Right lobe of liver (tissue), 6 donors: ENCODE measurements around the gene FILIP1. TPM values are rescaled to one million over a fixed set of nuclear protein-coding genes. Genes with fewer than 3 reads are reported as not detected.

Experiments used
- ATAC-seq, 4 donors: fragments of 200-7000 bp; cut with Tn5 transposase; one replicate each; pipeline ENCODE4 v1.9.1; 2020; ENCODE audit warnings: mild to moderate bottlenecking in 4 of 4, moderate library complexity in 4 of 4
- DNase-seq, 3 donors: peaks; one replicate each; pipeline ENCODE4 v3.0.0-alpha.2; 2020
- H3K27ac ChIP-seq, 3 donors: fragments of 200-600 bp; one replicate each; pipeline ENCODE4 v1.8.0; 2022
- H3K27me3 ChIP-seq, 2 donors: fragments of 200-600 bp; one replicate each; pipeline ENCODE4 v1.8.0; 2022
- H3K36me3 ChIP-seq, 4 donors: fragments of 200-600 bp; sonication (generic) in 1 of 4; one replicate each; pipeline versions ENCODE4 v1.5.1 to v1.8.0; 2017 to 2022; ENCODE audit warnings: control low read depth in 1 of 4
- H3K4me1 ChIP-seq, 4 donors: fragments of 200-600 bp; sonication (generic) in 1 of 4; one replicate each; pipeline versions ENCODE4 v1.5.1 to v1.8.0; 2017 to 2022; ENCODE audit warnings: control low read depth in 1 of 4
- H3K4me3 ChIP-seq, 3 donors: fragments of 200-600 bp; one replicate each; pipeline ENCODE4 v1.8.0; 2022
- H3K9me3 ChIP-seq, 4 donors: fragments of 200-600 bp; sonication (generic) in 1 of 4; one replicate each; pipeline versions ENCODE4 v1.5.1 to v1.8.0; 2017 to 2022; ENCODE audit warnings: control low read depth in 1 of 4
- CTCF ChIP-seq, 4 donors: fragments of 200-600 bp in 3 of 4; fragments of 450-650 bp in 1 of 4; IDR thresholded peaks; one replicate each; pipeline versions ENCODE4 v1.5.1 to v1.8.0; 2016 to 2022; ENCODE audit warnings: antibody characterized with exemption in 4 of 4, mild to moderate bottlenecking in 2 of 4
- POLR2A ChIP-seq: fragments of 450-650 bp; IDR thresholded peaks from one replicate; pipeline ENCODE4 v1.6.1; 2017; ENCODE audit warnings: antibody characterized with exemption, mild to moderate bottlenecking
- WGBS: methylation state at CpG from one replicate; pipeline ENCODE4 v1.1.6; 2018; ENCODE audit warnings: low coverage, low lambda C conversion rate; ENCODE audit not compliant: insufficient coverage; ENCODE audit errors: missing lambda C conversion rate; 5-methylcytosine and 5-hydroxymethylcytosine counted together
- intact Hi-C, 2 donors: fragments of 100-400 bp; cut with DNase I; formaldehyde crosslinking; loops; one replicate each; pipeline versions ENCODE4 v1.11.2 to v1.14.1; 2022
- total RNA-seq, 6 experiments: library from RNA; depleted of rRNA in 2 of 6; stranded (reverse); fragments of >200 nt in 2 of 6; fragmentation: NEBNext Ultra II Directional in 3 of 6; extraction: Animal tissue kit (Norgen Biotek cat#: 25700) in 3 of 6; gene quantifications; one replicate each; pipeline versions ENCODE4 v1.1.0 to v1.2.4, GENCODE V29; 2016 to 2023
- donor health status: DM: no; HTN: yes; CAD: no.
- donor health status: DM: no; HTN: no; CAD: no.
- donor health status: DM: no; HTN: no; CAD: no.
- donor health status: DM: no; HTN: yes; CAD: no.
- donor health status: DM: no; HTN: yes; CAD: no.

FILIP1 gene
- total RNA-seq, 6 experiments from 2014 or later, result 0.95 to 2.2 (median 1.6) TPM

GRCh38 chr6:75427329-75427728 is 66.3 kb downstream of the FILIP1 start:
- no peak overlapping the region for H3K4me3 ChIP-seq
- intact Hi-C loops, result no loop called here
- DNase-seq (no peak), ATAC-seq (no peak)
- WGBS, result 91% methylated on average over 2 of the region's 2 CpGs
- H3K27ac ChIP-seq, result no peak overlapping the region
- no peaks in the 10 kb centered on the region for H3K4me1 ChIP-seq
- TF ChIP-seq POLR2A (no peak), CTCF (IDR thresholded peaks at IDR 0.05) (no peak)
- H3K9me3 ChIP-seq, result no peaks in the 10 kb centered on the region
- H3K27me3 ChIP-seq, result no peaks in the 10 kb centered on the region
- H3K36me3 ChIP-seq, result no peaks in the 10 kb centered on the region

- TF ChIP-seq CTCF (IDR thresholded peaks at IDR 0.05) (no peak), POLR2A (no peak)
- Histone ChIP-seq H3K4me3 (no peak overlapping the region), H3K4me1 (no peaks in the 10 kb centered on the region), H3K27ac (no peak overlapping the region), H3K9me3 (no peaks in the 10 kb centered on the region), H3K27me3 (no peaks in the 10 kb centered on the region), H3K36me3 (no peaks in the 10 kb centered on the region)
- 56% methylated on average over 4 of the region's 4 CpGs for whole genome bisulfite sequencing
- intact Hi-C loops, result no loop called here
- DNase-seq, result no peak
- ATAC-seq, result no peak
Observed at GRCh38 chr6:75424618-75425548, 68.7 kb downstream of the FILIP1 start.

GRCh38 chr6:75423386-75423785 is 70.2 kb downstream of the FILIP1 start:
- ATAC-seq (no peak), DNase-seq (no peak)
- no peaks in the 10 kb centered on the region for H3K27me3 ChIP-seq
- no peaks in the 10 kb centered on the region for H3K9me3 ChIP-seq
- H3K4me3 ChIP-seq, result no peak overlapping the region
- no peaks in the 10 kb centered on the region for H3K36me3 ChIP-seq
- H3K27ac ChIP-seq, result no peak overlapping the region
- TF ChIP-seq POLR2A, result no peak
- TF ChIP-seq CTCF (IDR thresholded peaks at IDR 0.05), result no peak
- no peaks in the 10 kb centered on the region for H3K4me1 ChIP-seq
- intact Hi-C loops, result no loop called here
- 80% methylated on average over 8 of the region's 8 CpGs for WGBS

GRCh38 chr6:75422024-75422639 is 71.5 kb downstream of the FILIP1 start:
- Histone ChIP-seq H3K4me3 (no peak overlapping the region), H3K27ac (no peak overlapping the region), H3K27me3 (no peaks in the 10 kb centered on the region), H3K4me1 (no peaks in the 10 kb centered on the region), H3K36me3 (no peaks in the 10 kb centered on the region), H3K9me3 (no peaks in the 10 kb centered on the region)
- ATAC-seq, result no peak
- WGBS, result 26% methylated on average over 1 of the region's 1 CpG
- intact Hi-C loops, result no loop called here
- no peak for DNase-seq
- TF ChIP-seq CTCF (IDR thresholded peaks at IDR 0.05), result no peak
- TF ChIP-seq POLR2A, result no peak
